ENCODE results near the gene MPHOSPH9.
"Not testable (repeated sequence)": the region's sequence is repeated elsewhere in the genome, so short reads cannot be mapped to it uniquely, and the experiment has no call there.

- TF ChIP-seq POLR2A (IDR thresholded peaks at IDR 0.05); CTCF (IDR thresholded peaks at IDR 0.05 in 8 of 11, conservative IDR thresholded peaks at IDR 0.05 in 3 of 11); POLR2AphosphoS5 (IDR thresholded peaks at IDR 0.05): not testable (repeated sequence)
Observed at GRCh38 chr12:123206794-123207193, 26.1 kb downstream of the MPHOSPH9 start.

Measured in spleen (tissue), 7 donors.